ENCODE measurements around the gene SNX8. TPM values are rescaled to one million over a fixed set of nuclear protein-coding genes. Genes with fewer than 3 reads are reported as not detected.

SNX8 gene
- total and polyA plus RNA-seq, 2 of the 4 experiments (the other 2 are of a cell fraction) = 7.7 to 55.9 TPM

DNA sequence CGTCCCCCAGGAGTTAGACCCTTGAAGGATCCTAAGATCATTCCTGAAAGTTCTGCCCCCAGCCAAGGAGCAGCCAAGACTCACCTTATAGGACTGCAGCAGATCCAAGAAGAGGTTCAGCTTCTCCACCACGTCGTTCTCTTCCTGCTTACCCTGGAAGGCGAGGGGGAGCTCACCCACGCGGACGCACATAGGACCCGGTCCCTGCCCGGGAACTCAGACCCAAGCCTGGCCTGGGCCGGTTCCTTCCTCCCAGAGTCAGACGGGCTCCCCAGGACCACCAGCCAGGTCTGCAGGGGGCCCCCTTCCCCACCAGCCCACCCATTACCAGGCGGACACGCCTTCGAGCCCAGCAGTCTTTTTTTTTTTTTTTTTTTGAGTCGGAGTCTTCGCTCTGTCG lies 56.6 kb downstream of the SNX8 start:
- in situ Hi-C loops (cut with MboI; ENCODE audit: low sequenced_read_pairs) (no loop called here), intact Hi-C loops (cut with micrococcal nuclease) (no loop called here), dilution Hi-C loops (cut with HindIII; ENCODE audit: low sequenced_read_pairs, unreplicated experiment) (no loop called here)
- ATAC-seq (ENCODE audit: low read depth) (no peak), DNase-seq (no peak)
- no peak overlapping the region for H3K56ac ChIP-seq (ENCODE audit: extremely low read depth, insufficient read depth, low read length)
- 0 out of 4 replicates have a peak, but pooled peaks cover 0 to 10% of the 10 kb centered on the region in 2 experiments for H3K79me1 ChIP-seq (ENCODE audit: low read depth in 1 of 2, low read length in 2 of 2)
- no peaks in the 10 kb centered on the region for H3K9me3 ChIP-seq (ENCODE audit: control insufficient read depth, insufficient read depth, low read length)
- no peak overlapping the region for H3K9ac ChIP-seq (ENCODE audit: low read depth, low read length)
- no peak overlapping the region for H3K4me3 ChIP-seq (ENCODE audit: insufficient read depth, low read depth, low read length)
- no peak overlapping the region for H2BK5ac ChIP-seq (ENCODE audit: low read depth, low read length, poor library complexity, severe bottlenecking)
- H2AK9ac ChIP-seq (replicated peaks; ENCODE audit: low read depth, low read length, poor library complexity) = no peak overlapping the region
- H3K14ac ChIP-seq (replicated peaks; ENCODE audit: low read depth, low read length) = no peak overlapping the region
- ChIA-PET POLR2A (ENCODE audit: unreplicated experiment) (no interaction called here), CTCF (no interaction called here)
- H2AK5ac ChIP-seq (ENCODE audit: low read depth, low read length) = no peak overlapping the region
- no peak overlapping the region for H3K18ac ChIP-seq (ENCODE audit: low read depth, low read length)
- no peak overlapping the region for H4K8ac ChIP-seq (ENCODE audit: low read depth in 2 of 2, low read length in 2 of 2)
- BruUV-seq (replicated peaks) = no TSS peak
- H4K91ac ChIP-seq (ENCODE audit: insufficient read depth, low read depth, low read length) = no peak overlapping the region
- 95% methylated on average over 8 of the region's 17 CpGs; no CpG with 5 or more reads in 1 of the 2 experiments for WGBS, 2 experiments (ENCODE audit: extremely low coverage in 2 of 2, insufficient read length in 1 of 2)
- H3K23ac ChIP-seq (ENCODE audit: low read depth, low read length) = no peak overlapping the region
- no peak for TF ChIP-seq CHD1 (IDR thresholded peaks at IDR 0.05; ENCODE audit: low read depth, low read length)
- no peak for TF ChIP-seq BHLHE40 (IDR thresholded peaks at IDR 0.05; ENCODE audit: low read depth, low read length)
- no peak for TF ChIP-seq CEBPB (IDR thresholded peaks at IDR 0.05; ENCODE audit: low read depth, low read length)
- TF ChIP-seq, protein P1, sequence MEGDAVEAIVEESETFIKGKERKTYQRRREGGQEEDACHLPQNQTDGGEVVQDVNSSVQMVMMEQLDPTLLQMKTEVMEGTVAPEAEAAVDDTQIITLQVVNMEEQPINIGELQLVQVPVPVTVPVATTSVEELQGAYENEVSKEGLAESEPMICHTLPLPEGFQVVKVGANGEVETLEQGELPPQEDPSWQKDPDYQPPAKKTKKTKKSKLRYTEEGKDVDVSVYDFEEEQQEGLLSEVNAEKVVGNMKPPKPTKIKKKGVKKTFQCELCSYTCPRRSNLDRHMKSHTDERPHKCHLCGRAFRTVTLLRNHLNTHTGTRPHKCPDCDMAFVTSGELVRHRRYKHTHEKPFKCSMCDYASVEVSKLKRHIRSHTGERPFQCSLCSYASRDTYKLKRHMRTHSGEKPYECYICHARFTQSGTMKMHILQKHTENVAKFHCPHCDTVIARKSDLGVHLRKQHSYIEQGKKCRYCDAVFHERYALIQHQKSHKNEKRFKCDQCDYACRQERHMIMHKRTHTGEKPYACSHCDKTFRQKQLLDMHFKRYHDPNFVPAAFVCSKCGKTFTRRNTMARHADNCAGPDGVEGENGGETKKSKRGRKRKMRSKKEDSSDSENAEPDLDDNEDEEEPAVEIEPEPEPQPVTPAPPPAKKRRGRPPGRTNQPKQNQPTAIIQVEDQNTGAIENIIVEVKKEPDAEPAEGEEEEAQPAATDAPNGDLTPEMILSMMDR (conservative IDR thresholded peaks at IDR 0.05; ENCODE audit: low read depth, low read length) = no peak
- TF ChIP-seq RAD21 (IDR thresholded peaks at IDR 0.05; ENCODE audit: low read length) = no peak
- no peak overlapping the region for H3K4ac ChIP-seq (ENCODE audit: low read depth, low read length)
- no peak overlapping the region for H2BK120ac ChIP-seq (ENCODE audit: low read depth, low read length)
- H2BK20ac ChIP-seq (ENCODE audit: low read depth, low read length) = no peak overlapping the region
- H3K4me1 ChIP-seq (ENCODE audit: control insufficient read depth, insufficient read depth, low read length) = no peaks in the 10 kb centered on the region
- H2BK15ac ChIP-seq (ENCODE audit: low read depth, low read length) = no peak overlapping the region
- H4K5ac ChIP-seq (ENCODE audit: low read depth, low read length) = no peak overlapping the region
- H3K4me2 ChIP-seq (ENCODE audit: low read depth, low read length) = no peak overlapping the region
- no peak overlapping the region for H2AFZ ChIP-seq (replicated peaks; ENCODE audit: low read length, poor library complexity)
- 0 out of 2 replicates have a peak, but pooled peaks cover 3% of the 10 kb centered on the region for H3K9me1 ChIP-seq (ENCODE audit: insufficient read depth, low read length)
- H3K27me3 ChIP-seq (ENCODE audit: control insufficient read depth, insufficient read depth, low read length) = no peaks in the 10 kb centered on the region
- H4K20me1 ChIP-seq (ENCODE audit: insufficient read depth, low read length) = peaks cover 7% of the 10 kb centered on the region; the same call in 1 of the 2 replicates
- no peak overlapping the region for H3K27ac ChIP-seq (ENCODE audit: insufficient read depth, low read length)
- H3K36me3 ChIP-seq (ENCODE audit: control insufficient read depth, insufficient read depth, low read length) = peaks cover 30% of the 10 kb centered on the region

Measured in IMR-90 (cell line).